HL-60 (cell line): ENCODE measurements around the gene MEF2C.

ENCODE experiments used
- CTCF ChIP-seq: IDR thresholded peaks from one replicate; pipeline ENCODE4 v1.5.1; 2011; ENCODE audit warnings: low read length, control low read depth, inconsistent platforms; ENCODE audit not compliant: insufficient read depth
- GABPA ChIP-seq: IDR thresholded peaks from 2 replicates; pipeline ENCODE4 v1.6.1; 2012; ENCODE audit warnings: low read depth
- POLR2AphosphoS5 ChIP-seq: IDR thresholded peaks from 2 replicates; pipeline ENCODE4 v1.6.1; 2012; ENCODE audit warnings: low read depth
- REST ChIP-seq: IDR thresholded peaks from 2 replicates; pipeline ENCODE4 v1.6.1; 2012; ENCODE audit warnings: low read depth; ENCODE audit not compliant: insufficient replicate concordance

- TF ChIP-seq POLR2AphosphoS5 (no peak), CTCF (no peak), GABPA (no peak), REST (no peak)
These were observed 1.6 kb upstream of the MEF2C start for GRCh38 chr5:88884608-88884877.
